NCI-H1048 (cell line): ENCODE data around the gene CDKN2B-AS1.

Experiments used
- DNase-seq: peaks from one replicate; lab custom pipeline; 2025; lab: John Stamatoyannopoulos, UW

Gene CDKN2B-AS1

GRCh38 chr9:22084336-22085035, 89.9 kb downstream of the CDKN2B-AS1 start:
- no peak for DNase-seq

- DNase-seq = no peak
Observed at GRCh38 chr9:22088053-22088716, 93.6 kb downstream of the CDKN2B-AS1 start.

GRCh38 chr9:22088717-22089061, 94.1 kb downstream of the CDKN2B-AS1 start:
- no peak for DNase-seq

GRCh38 chr9:22097707-22098106, 103.1 kb downstream of the CDKN2B-AS1 start:
- no peak for DNase-seq

GRCh38 chr9:22098643-22099332, 104.2 kb downstream of the CDKN2B-AS1 start:
- DNase-seq = no peak

- no peak for DNase-seq
Observed at GRCh38 chr9:22100626-22101025, 106.0 kb downstream of the CDKN2B-AS1 start.

- no peak for DNase-seq
Observed at GRCh38 chr9:22102146-22103053, 107.8 kb downstream of the CDKN2B-AS1 start.

- DNase-seq = no peak
Observed at GRCh38 chr9:22103685-22104575, 109.3 kb downstream of the CDKN2B-AS1 start.

- DNase-seq = no peak
Observed at GRCh38 chr9:22105005-22105722, 110.6 kb downstream of the CDKN2B-AS1 start.

GRCh38 chr9:22107202-22108045, 112.8 kb downstream of the CDKN2B-AS1 start:
- DNase-seq = no peak

GRCh38 chr9:22108581-22109370, 114.2 kb downstream of the CDKN2B-AS1 start:
- no peak for DNase-seq

- no peak for DNase-seq
Observed at GRCh38 chr9:22111176-22111953, 116.8 kb downstream of the CDKN2B-AS1 start.

- DNase-seq = no peak
Observed at GRCh38 chr9:22111954-22112247, 117.3 kb downstream of the CDKN2B-AS1 start.

GRCh38 chr9:22112870-22113821, 118.6 kb downstream of the CDKN2B-AS1 start:
- no peak for DNase-seq

- no peak for DNase-seq
Observed at GRCh38 chr9:22114956-22115355, 120.4 kb downstream of the CDKN2B-AS1 start.

GRCh38 chr9:22116758-22117157, 122.2 kb downstream of the CDKN2B-AS1 start:
- DNase-seq = no peak
